B cell (primary cell): ENCODE data around the gene SDF2L1. TPM values are rescaled to one million over a fixed set of nuclear protein-coding genes. Genes with fewer than 3 reads are reported as not detected.

Experiments used
- ATAC-seq: fragments of 200-7000 bp; cut with Tn5 transposase; one replicate; pipeline ENCODE4 v1.10.0; 2021; ENCODE audit warnings: low read depth, mild to moderate bottlenecking, moderate number of reproducible peaks, moderate library complexity
- CTCF ChIA-PET: fragments of 350-600 bp; sonication (Branson Sonifier 250); formaldehyde crosslinking; loops from one replicate; lab custom pipeline; 2021; ENCODE audit warnings: antibody characterized with exemption, inconsistent platforms; lab: Charles Lee
- POLR2A ChIA-PET: fragments of 350-600 bp; sonication (Branson Sonifier 250); formaldehyde crosslinking; loops from one replicate; lab custom pipeline; 2021; ENCODE audit warnings: antibody characterized with exemption; lab: Charles Lee
- DNase-seq: peaks from one replicate; pipeline ENCODE4 v3.0.0; 2013
- H2AFZ ChIP-seq: 2 replicates; pipeline ENCODE4 v1.6.1; 2012; ENCODE audit warnings: mild to moderate bottlenecking, low read depth, low read length; ENCODE audit not compliant: insufficient read depth, poor library complexity, severe bottlenecking
- H3K27ac ChIP-seq, 2 donors: 1 replicate in 1 of 2; 2 replicates in 1 of 2; pipeline ENCODE4 v1.5.1; 2012 to 2013; ENCODE audit warnings: low read length in 2 of 2, mild to moderate bottlenecking in 2 of 2, moderate library complexity in 1 of 2
- H3K27me3 ChIP-seq, 4 experiments: fragments of 200-600 bp in 1 of 4; sonication (generic) in 1 of 4; replicated peaks in 1 of 4; 1 replicate in 2 of 4; 2 replicates in 2 of 4; pipeline versions ENCODE4 v1.6.1 to v1.7.0; 2013 to 2016; ENCODE audit warnings: low read length in 3 of 4, mild to moderate bottlenecking in 2 of 4, mixed read lengths in 1 of 4, moderate library complexity in 1 of 4; ENCODE audit not compliant: insufficient read depth in 4 of 4, control insufficient read depth in 3 of 4; ENCODE audit errors: control extremely low read depth in 1 of 4
- H3K36me3 ChIP-seq, 2 experiments: replicated peaks in 1 of 2; 1 replicate in 1 of 2; 2 replicates in 1 of 2; pipeline versions ENCODE4 v1.6.1 to v1.7.1; 2013; ENCODE audit warnings: low read length in 1 of 2; ENCODE audit not compliant: insufficient read depth in 2 of 2, control insufficient read depth in 1 of 2; ENCODE audit errors: control extremely low read depth in 1 of 2, extremely low read depth in 1 of 2
- H3K4me1 ChIP-seq, 2 donors: fragments of 200-600 bp in 1 of 2; sonication (generic) in 1 of 2; 1 replicate in 1 of 2; 2 replicates in 1 of 2; pipeline versions ENCODE4 v1.5.1 to v1.6.1; 2013 to 2017; ENCODE audit warnings: low read length in 2 of 2; ENCODE audit not compliant: control insufficient read depth in 2 of 2, insufficient read depth in 2 of 2
- H3K4me2 ChIP-seq: replicated peaks from 2 replicates; pipeline ENCODE3; 2012; ENCODE audit warnings: mild to moderate bottlenecking, low read depth, low read length; ENCODE audit not compliant: poor library complexity, severe bottlenecking
- H3K4me3 ChIP-seq, 5 experiments: fragments of 200-600 bp in 1 of 5; sonication (generic) in 1 of 5; 1 replicate in 3 of 5; 2 replicates in 2 of 5; pipeline versions ENCODE4 v1.5.1 to v1.7.0; 2011 to 2016; ENCODE audit warnings: low read length in 4 of 5, mild to moderate bottlenecking in 4 of 5, low read depth in 2 of 5, control low read depth in 1 of 5, moderate library complexity in 1 of 5; ENCODE audit not compliant: insufficient read depth in 1 of 5; ENCODE audit errors: control extremely low read depth in 1 of 5, extremely low read depth in 1 of 5
- H3K79me2 ChIP-seq: fragments of 200-600 bp; sonication (generic); one replicate; pipeline ENCODE4 v1.6.0; 2016; ENCODE audit warnings: low read length; ENCODE audit not compliant: control insufficient read depth, insufficient read depth
- H3K9ac ChIP-seq: fragments of 200-600 bp; sonication (generic); 2 replicates; pipeline ENCODE4 v1.6.1; 2017; ENCODE audit warnings: mild to moderate bottlenecking, low read length, moderate library complexity
- H3K9me3 ChIP-seq, 3 donors: one replicate each; pipeline versions ENCODE4 v1.6.1 to v1.7.1; 2013; ENCODE audit warnings: low read length in 2 of 3; ENCODE audit not compliant: control insufficient read depth in 2 of 3, insufficient read depth in 1 of 3; ENCODE audit errors: control extremely low read depth in 1 of 3
- H4K20me1 ChIP-seq: 2 replicates; pipeline ENCODE4 v1.6.0; 2012; ENCODE audit warnings: mild to moderate bottlenecking, low read length; ENCODE audit not compliant: insufficient read depth, control insufficient read depth, poor library complexity, severe bottlenecking
- H3K27ac Mint-ChIP-seq: one replicate; pipeline ENCODE4 v1.8.0; 2021; ENCODE audit warnings: mixed read lengths
- H3K27me3 Mint-ChIP-seq: one replicate; pipeline ENCODE4 v1.8.0; 2021; ENCODE audit warnings: mixed read lengths
- H3K4me1 Mint-ChIP-seq: one replicate; pipeline ENCODE4 v1.8.0; 2021; ENCODE audit warnings: mixed read lengths
- H3K4me3 Mint-ChIP-seq: one replicate; pipeline ENCODE4 v1.8.0; 2021; ENCODE audit warnings: mixed read lengths
- H3K9me3 Mint-ChIP-seq: one replicate; pipeline ENCODE4 v1.8.0; 2022; ENCODE audit warnings: mixed read lengths; ENCODE audit not compliant: insufficient read depth
- EZH2 ChIP-seq: IDR thresholded peaks from 2 replicates; pipeline ENCODE4 v1.6.1; 2012; ENCODE audit warnings: borderline replicate concordance, low read depth, mild to moderate bottlenecking, moderate library complexity, low read length; ENCODE audit not compliant: insufficient read depth, poor library complexity, severe bottlenecking
- WGBS: methylation state at CpG from one replicate; pipeline ENCODE4 v1.1.5; 2013; ENCODE audit warnings: missing lambda C conversion rate; ENCODE audit not compliant: insufficient coverage; 5-methylcytosine and 5-hydroxymethylcytosine counted together
- intact Hi-C: fragments of 100-400 bp; cut with micrococcal nuclease; formaldehyde crosslinking; loops from one replicate; pipeline ENCODE4 v1.10.0; 2022
- polyA plus RNA-seq: library from polyadenylated mRNA; depleted of rRNA; stranded (reverse); fragments of >200 nt; gene quantifications from 2 replicates; pipeline ENCODE4 v1.2.3, GENCODE V29; 2012
- total RNA-seq, 2 donors: library from RNA; stranded (reverse); fragments of 120-200 nt in 1 of 2; gene quantifications; 1 replicate in 1 of 2; 2 replicates in 1 of 2; pipeline versions ENCODE4 v1.2.3 to v1.2.4, GENCODE V29; 2013 to 2022
- TF ChIP-seq, protein P1 (sequence below): fragments of 200-600 bp; IDR thresholded peaks from one replicate; pipeline ENCODE4 v1.8.0; 2022; ENCODE audit warnings: antibody characterized with exemption, mild to moderate bottlenecking

Gene SDF2L1
- total and polyA plus RNA-seq, 2 donors (not counting 1 experiment from before 2014, with no cell fraction given): 15.2 to 23.5 TPM

- no peak for TF ChIP-seq EZH2
- TF ChIP-seq, protein P1, sequence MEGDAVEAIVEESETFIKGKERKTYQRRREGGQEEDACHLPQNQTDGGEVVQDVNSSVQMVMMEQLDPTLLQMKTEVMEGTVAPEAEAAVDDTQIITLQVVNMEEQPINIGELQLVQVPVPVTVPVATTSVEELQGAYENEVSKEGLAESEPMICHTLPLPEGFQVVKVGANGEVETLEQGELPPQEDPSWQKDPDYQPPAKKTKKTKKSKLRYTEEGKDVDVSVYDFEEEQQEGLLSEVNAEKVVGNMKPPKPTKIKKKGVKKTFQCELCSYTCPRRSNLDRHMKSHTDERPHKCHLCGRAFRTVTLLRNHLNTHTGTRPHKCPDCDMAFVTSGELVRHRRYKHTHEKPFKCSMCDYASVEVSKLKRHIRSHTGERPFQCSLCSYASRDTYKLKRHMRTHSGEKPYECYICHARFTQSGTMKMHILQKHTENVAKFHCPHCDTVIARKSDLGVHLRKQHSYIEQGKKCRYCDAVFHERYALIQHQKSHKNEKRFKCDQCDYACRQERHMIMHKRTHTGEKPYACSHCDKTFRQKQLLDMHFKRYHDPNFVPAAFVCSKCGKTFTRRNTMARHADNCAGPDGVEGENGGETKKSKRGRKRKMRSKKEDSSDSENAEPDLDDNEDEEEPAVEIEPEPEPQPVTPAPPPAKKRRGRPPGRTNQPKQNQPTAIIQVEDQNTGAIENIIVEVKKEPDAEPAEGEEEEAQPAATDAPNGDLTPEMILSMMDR: no peak
- Histone ChIP-seq H3K36me3 (peaks cover 0 to 65% of the 10 kb centered on the region in 2 experiments), H3K4me2 (no peak overlapping the region), H4K20me1 (no peaks in the 10 kb centered on the region), H2AFZ (no peak overlapping the region), H3K9ac (no peak overlapping the region), H3K27me3 (no peaks in the 10 kb centered on the region), H3K27ac (no peak overlapping the region), H3K9me3 (no peaks in the 10 kb centered on the region), H3K4me1 (peaks cover 0 to 5% of the 10 kb centered on the region in 2 donors), H3K4me3 (no peak overlapping the region), H3K79me2 (peaks cover 2% of the 10 kb centered on the region)
- H3K4me1 Mint-ChIP-seq: no peaks in the 10 kb centered on the region
- intact Hi-C loops: no loop called here
- ChIA-PET POLR2A (interaction anchor here (0.6 kb wide), 1 partner anchor 17 kb away, joined by 3 read pairs; no protein-coding TSS in a partner anchor), CTCF (no interaction called here)
- WGBS: 94% methylated on average over 6 of the region's 7 CpGs
- ATAC-seq (no peak), DNase-seq (no peak)
- H3K4me3 Mint-ChIP-seq: no peak overlapping the region
- H3K27ac Mint-ChIP-seq: no peak overlapping the region
- H3K27me3 Mint-ChIP-seq: no peaks in the 10 kb centered on the region
- H3K9me3 Mint-ChIP-seq: no peaks in the 10 kb centered on the region
Measured at GRCh38 chr22:21683401-21683811, 41.3 kb downstream of the SDF2L1 start.

DNA sequence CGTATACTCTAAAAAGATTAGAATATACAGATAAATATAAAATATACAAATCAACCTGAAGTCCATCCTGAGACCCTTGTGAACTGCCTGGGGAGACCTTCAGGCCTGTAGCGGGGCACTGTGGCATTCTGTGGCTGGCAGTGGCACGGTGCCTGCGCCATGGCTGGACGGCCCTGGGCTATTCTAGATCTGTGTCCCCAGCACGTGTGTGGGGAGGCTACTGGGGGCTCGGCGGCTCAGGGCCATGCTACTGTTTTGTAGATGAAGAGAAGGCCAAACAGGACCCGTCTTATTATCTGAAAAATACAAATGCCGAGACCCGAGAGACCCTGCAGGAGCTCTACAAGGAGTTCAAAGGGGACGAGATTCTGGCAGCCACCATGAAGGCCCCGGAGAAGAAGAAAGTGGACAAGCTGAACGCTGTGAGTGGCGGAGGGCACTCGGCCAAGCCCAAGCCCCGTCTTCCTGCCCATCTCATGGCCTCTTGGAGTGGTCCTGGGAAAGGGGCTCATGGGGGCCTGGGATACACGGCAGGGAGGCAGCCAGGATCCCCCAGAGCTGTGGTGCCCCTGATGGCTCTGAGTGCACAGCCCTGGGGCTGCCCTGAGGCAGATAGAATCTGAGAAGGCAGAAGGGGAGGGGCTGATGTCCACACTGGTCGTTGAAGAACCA, 42.5 kb downstream of the SDF2L1 start:
- Histone ChIP-seq H3K27me3 (no peaks in the 10 kb centered on the region), H3K4me3 (no peak overlapping the region), H3K4me1 (peaks cover 0 to 7% of the 10 kb centered on the region in 2 donors), H2AFZ (no peak overlapping the region), H3K9ac (no peak overlapping the region), H3K9me3 (no peaks in the 10 kb centered on the region), H3K79me2 (peaks cover 2% of the 10 kb centered on the region), H3K4me2 (no peak overlapping the region), H3K27ac (no peak overlapping the region), H3K36me3 (peaks cover 0 to 70% of the 10 kb centered on the region in 2 experiments), H4K20me1 (peaks cover under 1% of the 10 kb centered on the region)
- intact Hi-C loops: no loop called here
- POLR2A ChIA-PET: no interaction called here
- Mint-ChIP-seq H3K9me3 (no peaks in the 10 kb centered on the region), H3K4me1 (peaks cover 8% of the 10 kb centered on the region), H3K27me3 (no peaks in the 10 kb centered on the region), H3K4me3 (no peak overlapping the region), H3K27ac (no peak overlapping the region)
- WGBS: 99% methylated on average over 18 of the region's 19 CpGs
- DNase-seq: no peak
- CTCF ChIA-PET: interaction anchor here (0.6 kb wide), 1 partner anchor 1309 kb away, joined by 3 read pairs; no protein-coding TSS in a partner anchor
- TF ChIP-seq, protein P1: no peak
- TF ChIP-seq EZH2: no peak
- ATAC-seq: no peak
